HUES64 (cell line): ENCODE results near the gene MYH14.
A peak's percentile ranks its signal among the peaks of the same experiment; 100 is the strongest.

Source experiments
- H3K27ac ChIP-seq: 2 replicates; pipeline ENCODE4 v1.7.0; 2013; ENCODE audit warnings: low read depth, low read length, inconsistent platforms
- H3K27me3 ChIP-seq: 2 replicates; pipeline ENCODE4 v1.6.1; 2013; ENCODE audit warnings: mild to moderate bottlenecking, low read length; ENCODE audit not compliant: insufficient read depth
- H3K36me3 ChIP-seq: 2 replicates; pipeline ENCODE4 v1.6.1; 2013; ENCODE audit warnings: mild to moderate bottlenecking, low read length; ENCODE audit not compliant: insufficient read depth
- H3K4me1 ChIP-seq: 2 replicates; pipeline ENCODE4 v1.6.1; 2013; ENCODE audit warnings: mild to moderate bottlenecking, low read length, moderate library complexity; ENCODE audit not compliant: insufficient read depth
- H3K4me3 ChIP-seq: 2 replicates; pipeline ENCODE4 v1.5.1; 2013; ENCODE audit warnings: mild to moderate bottlenecking, low read length, moderate library complexity
- H3K9ac ChIP-seq: 2 replicates; pipeline ENCODE4 v1.6.1; 2013; ENCODE audit warnings: mild to moderate bottlenecking, low read depth, low read length
- H3K9me3 ChIP-seq: 2 replicates; pipeline ENCODE4 v1.6.1; 2013; ENCODE audit warnings: low read depth, low read length; ENCODE audit not compliant: insufficient read depth
- WGBS: fragments of 150-250, 120-280 bp; methylation state at CpG from one replicate; pipeline ENCODE4 v1.1.7; 2013; ENCODE audit warnings: missing lambda C conversion rate; 5-methylcytosine and 5-hydroxymethylcytosine counted together

The MYH14 gene

DNA sequence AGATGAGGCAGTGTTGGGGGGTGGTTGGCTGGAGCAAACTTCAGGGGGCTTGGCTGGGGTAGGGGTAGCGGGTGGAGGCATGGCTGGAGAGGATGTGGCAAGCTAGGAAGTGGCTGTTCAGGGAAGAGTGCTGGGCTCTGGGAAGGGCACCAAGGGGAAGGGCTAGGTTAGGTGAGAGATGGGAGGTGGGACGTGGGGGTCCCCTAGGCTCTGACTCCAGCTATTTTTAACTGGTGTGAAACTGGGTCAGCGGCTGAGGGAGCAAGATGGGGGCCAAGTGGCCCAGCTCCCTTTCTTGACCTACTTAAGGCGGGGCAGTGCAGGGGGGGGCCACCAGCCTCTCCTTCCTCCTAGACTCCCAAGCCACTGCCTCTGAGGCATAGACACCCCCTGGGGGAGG is 118.4 kb downstream of the MYH14 start:
- H3K9me3 ChIP-seq: peaks cover 14% of the 10 kb centered on the region; the same call in 1 of the 2 replicates
- 86% methylated on average over 4 of the region's 4 CpGs for WGBS
- peaks cover 10% of the 10 kb centered on the region; the same call in 1 of the 2 replicates for H3K36me3 ChIP-seq
- H3K4me1 ChIP-seq: no peaks in the 10 kb centered on the region
- no peak overlapping the region for H3K27ac ChIP-seq
- H3K27me3 ChIP-seq: peaks cover 5% of the 10 kb centered on the region
- no peak overlapping the region for H3K9ac ChIP-seq
- no peak overlapping the region for H3K4me3 ChIP-seq

DNA sequence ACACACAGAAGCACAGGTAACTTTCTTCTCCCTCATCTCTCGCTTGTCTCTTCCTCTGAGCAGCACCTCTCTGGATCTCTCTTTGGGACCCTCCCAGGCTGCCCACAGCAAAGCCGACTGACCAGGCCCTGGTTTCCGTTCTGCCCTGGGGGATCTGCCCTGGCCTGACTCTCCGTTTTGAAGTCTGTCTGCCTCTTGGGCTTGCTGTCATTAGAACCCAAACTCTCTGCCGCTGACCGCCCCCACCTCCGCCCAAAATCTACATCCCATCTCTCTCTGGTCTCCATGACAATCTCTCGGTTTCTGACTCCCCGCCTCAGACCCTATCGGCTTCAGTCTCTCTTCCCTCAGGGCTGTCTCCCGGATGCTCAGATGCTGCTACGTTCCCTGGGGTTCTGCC is 118.8 kb downstream of the MYH14 start:
- peaks cover 10% of the 10 kb centered on the region; the same call in 1 of the 2 replicates for H3K36me3 ChIP-seq
- H3K27me3 ChIP-seq: peaks cover 9% of the 10 kb centered on the region
- peaks cover 17% of the 10 kb centered on the region; the same call in 1 of the 2 replicates for H3K9me3 ChIP-seq
- no peak overlapping the region for H3K4me3 ChIP-seq
- H3K27ac ChIP-seq: no peak overlapping the region
- H3K9ac ChIP-seq: no peak overlapping the region
- 86% methylated on average over 12 of the region's 12 CpGs for WGBS
- H3K4me1 ChIP-seq: no peaks in the 10 kb centered on the region

DNA sequence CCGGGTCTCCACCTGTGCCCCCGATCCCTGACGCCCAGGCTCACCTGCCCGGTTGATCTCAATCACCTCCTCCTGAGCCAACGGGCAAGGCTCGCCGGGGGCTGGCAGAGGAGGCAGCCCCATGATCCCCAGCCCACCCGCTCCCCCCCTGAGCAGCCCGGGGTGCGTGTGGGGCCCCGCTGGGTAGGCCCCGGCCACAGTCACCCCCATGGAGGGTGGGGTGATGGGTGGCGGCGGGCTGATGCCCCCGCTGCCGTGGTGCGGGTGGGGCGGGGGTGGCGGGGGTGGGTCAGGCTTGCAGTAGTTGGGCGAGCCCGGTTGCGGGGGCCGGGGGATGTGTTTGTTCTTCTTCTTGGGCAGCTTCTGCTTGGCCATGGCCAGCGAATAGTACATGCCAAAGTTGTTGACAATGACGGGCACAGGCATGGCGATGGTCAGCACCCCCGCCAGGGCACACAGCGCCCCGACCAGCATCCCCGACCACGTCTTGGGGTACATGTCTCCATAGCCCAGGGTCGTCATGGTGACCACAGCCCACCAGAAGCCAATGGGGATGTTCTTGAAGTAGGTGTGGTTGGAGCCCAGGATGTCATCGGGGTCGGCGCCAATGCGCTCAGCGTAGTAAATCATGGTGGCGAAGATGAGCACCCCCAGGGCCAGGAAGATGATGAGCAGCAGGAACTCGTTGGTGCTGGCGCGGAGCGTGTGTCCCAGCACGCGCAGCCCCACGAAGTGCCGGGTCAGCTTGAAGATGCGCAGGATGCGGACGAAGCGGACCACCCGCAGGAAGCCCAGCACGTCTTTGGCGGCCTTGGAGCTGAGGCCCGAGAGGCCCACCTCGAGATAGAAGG is 119.7 kb downstream of the MYH14 start:
- Histone ChIP-seq H3K9ac (no peak overlapping the region), H3K4me1 (no peaks in the 10 kb centered on the region), H3K27ac (no peak overlapping the region), H3K9me3 (peaks cover 24% of the 10 kb centered on the region; the same call in 1 of the 2 replicates), H3K4me3 (no peak overlapping the region), H3K36me3 (peaks cover 10% of the 10 kb centered on the region; the same call in 1 of the 2 replicates), H3K27me3 (peaks cover 16% of the 10 kb centered on the region)
- WGBS: 94% methylated on average over 55 of the region's 55 CpGs

DNA sequence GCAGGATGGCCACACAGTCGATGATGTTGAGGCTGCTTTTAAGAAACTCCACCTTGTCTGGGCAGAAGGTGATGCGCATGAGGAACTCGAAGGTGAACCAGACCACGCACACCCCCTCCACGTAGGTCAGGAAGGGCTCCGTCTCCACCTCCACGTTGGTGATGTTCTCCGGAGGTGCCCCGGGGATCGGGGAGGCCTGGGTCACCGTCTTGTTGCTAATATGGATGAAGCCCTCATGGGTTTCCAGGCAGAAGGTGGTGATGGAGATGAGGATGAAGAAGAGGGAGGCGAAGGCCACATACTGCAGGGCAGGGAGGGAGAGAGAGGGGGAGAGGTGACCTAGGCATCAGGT is 120.3 kb downstream of the MYH14 start:
- 92% methylated on average over 12 of the region's 12 CpGs for WGBS
- H3K27ac ChIP-seq: no peak overlapping the region
- H3K9me3 ChIP-seq: peaks cover 24% of the 10 kb centered on the region; the same call in 1 of the 2 replicates
- H3K4me1 ChIP-seq: no peaks in the 10 kb centered on the region
- H3K9ac ChIP-seq: no peak overlapping the region
- H3K4me3 ChIP-seq: no peak overlapping the region
- peaks cover 19% of the 10 kb centered on the region for H3K27me3 ChIP-seq
- H3K36me3 ChIP-seq: peaks cover 10% of the 10 kb centered on the region; the same call in 1 of the 2 replicates

DNA sequence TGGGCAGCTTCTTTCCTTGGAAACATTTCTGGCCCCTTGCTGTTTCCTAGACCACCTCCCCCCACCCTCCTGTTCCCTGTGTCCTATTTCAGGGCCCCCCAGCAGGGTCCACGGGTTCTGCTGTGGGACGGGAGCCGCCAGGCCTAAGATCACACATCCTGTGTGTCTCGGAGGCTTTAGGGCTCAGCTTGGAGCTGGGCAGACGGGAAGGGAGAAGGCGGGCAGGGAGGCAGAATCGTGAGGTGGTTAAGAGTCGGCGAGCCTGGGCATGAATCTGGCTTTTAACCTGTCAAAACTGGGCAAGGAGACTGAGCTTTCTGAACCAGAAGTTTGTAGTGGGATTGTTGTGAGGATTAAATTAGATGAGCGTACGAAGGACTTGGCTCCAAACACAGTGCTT is 120.9 kb downstream of the MYH14 start:
- H3K27ac ChIP-seq: no peak overlapping the region
- 81% methylated on average over 11 of the region's 11 CpGs for WGBS
- H3K27me3 ChIP-seq: peaks cover 19% of the 10 kb centered on the region
- peaks cover 10% of the 10 kb centered on the region; the same call in 1 of the 2 replicates for H3K36me3 ChIP-seq
- no peak overlapping the region for H3K9ac ChIP-seq
- no peak overlapping the region for H3K4me3 ChIP-seq
- peaks cover 20% of the 10 kb centered on the region; the same call in 1 of the 2 replicates for H3K9me3 ChIP-seq
- no peaks in the 10 kb centered on the region for H3K4me1 ChIP-seq

DNA sequence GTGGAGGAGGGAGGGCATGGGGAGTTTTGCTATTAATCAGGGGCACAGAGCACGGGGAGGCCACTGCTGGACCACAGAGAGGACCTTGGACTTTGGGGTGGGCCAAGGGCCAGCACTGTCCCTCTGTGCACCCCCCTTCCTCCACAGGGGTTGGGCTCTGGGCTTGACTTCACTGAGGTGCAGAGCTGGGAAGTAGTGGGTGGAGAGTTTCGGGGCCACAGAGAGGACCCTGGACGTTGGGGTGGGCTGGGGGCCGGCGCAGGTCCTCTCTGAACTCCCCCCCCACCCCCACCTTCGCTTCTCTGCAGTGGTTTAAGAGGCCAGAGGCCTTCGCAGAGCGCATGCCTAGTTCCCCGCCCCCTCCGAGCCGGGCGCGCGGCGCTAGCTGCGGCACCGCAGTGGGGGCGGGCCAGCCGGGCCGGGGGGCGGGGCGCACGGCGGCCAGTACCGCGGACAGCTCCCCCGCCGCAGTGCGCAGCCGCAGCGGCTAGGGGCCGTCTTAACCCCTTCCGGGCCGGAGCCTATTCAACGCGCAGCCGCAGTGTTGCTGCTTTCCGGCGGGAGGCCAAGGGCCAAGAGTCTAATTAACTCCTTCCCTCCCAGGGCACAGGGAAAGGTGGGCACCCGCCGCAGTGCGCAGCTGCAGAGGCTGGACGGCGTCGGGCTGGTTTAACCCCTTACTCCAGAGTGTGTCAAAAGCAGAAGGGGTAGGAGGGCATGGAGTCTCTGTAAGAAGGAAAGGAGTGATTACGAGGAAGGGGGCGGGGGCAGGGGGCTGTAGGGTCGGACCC is 122.1 kb downstream of the MYH14 start:
- 35% methylated on average over 46 of the region's 48 CpGs for WGBS
- H3K9ac ChIP-seq: no peak overlapping the region

DNA sequence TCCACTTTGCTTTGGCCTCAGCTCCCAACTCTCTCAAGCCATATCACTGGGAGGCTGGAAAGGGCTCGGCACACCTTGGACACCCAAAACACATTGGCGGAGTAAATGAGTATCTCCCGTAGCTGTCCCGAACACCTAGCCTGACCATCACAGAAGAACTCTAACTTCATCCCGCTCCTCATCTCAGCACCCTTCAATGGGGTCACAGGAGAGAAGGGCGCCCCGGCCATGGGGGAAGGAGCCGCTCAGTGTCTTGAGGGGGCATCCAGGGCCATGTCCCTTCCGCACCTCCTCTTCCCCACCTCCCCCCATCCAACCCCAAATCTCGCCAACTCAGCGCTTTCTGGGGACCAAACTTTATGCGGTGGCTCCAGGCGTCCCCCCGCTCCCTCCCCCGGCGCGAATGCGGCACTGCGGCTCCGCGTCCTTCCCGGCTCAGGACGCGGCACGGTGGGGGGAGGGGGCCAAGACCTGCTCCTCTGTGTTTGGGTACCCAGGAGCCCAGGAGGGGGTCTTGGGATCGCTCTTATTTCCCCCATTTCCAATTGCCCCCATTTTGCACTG is 122.8 kb downstream of the MYH14 start:
- Histone ChIP-seq H3K9ac (no peak overlapping the region), H3K27ac (no peak overlapping the region), H3K9me3 (0 out of 2 replicates have a peak, but pooled peaks cover 16% of the 10 kb centered on the region), H3K27me3 (peaks cover 19% of the 10 kb centered on the region), H3K4me3 (peak overlapping the region; percentile 52), H3K4me1 (no peaks in the 10 kb centered on the region), H3K36me3 (0 out of 2 replicates have a peak, but pooled peaks cover 7% of the 10 kb centered on the region)
- WGBS: 64% methylated on average over 25 of the region's 26 CpGs

More for the DNA sequence above, 122.1 kb downstream of the MYH14 start:
- peak overlapping the region; percentile 52 for H3K4me3 ChIP-seq
- no peaks in the 10 kb centered on the region for H3K4me1 ChIP-seq
- H3K27ac ChIP-seq: no peak overlapping the region
- H3K9me3 ChIP-seq: peaks cover 18% of the 10 kb centered on the region; the same call in 1 of the 2 replicates
- H3K27me3 ChIP-seq: peaks cover 19% of the 10 kb centered on the region
- 0 out of 2 replicates have a peak, but pooled peaks cover 7% of the 10 kb centered on the region for H3K36me3 ChIP-seq

DNA sequence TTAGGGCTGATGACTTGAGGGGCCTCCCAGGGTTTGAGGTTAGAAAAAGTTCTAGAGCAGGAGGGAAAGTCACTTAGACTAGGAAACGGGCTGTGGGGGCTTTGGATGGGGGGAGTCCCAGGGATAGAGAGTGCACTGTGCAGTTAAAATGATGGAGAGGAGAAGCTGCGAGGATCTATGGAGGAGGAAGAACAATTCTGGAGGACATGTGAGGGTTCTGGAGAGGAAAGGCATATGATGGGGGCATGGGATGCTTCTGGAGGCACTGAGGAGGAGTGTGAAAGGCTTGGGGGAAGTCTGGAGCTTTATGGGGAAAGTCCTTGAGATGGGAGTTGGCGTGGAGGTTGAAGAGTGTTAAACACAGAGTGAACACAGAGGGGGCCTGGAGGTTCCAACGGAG is 123.6 kb downstream of the MYH14 start:
- WGBS: 59% methylated on average over 3 of the region's 4 CpGs
- peak overlapping the region; percentile 52; the same call in 1 of the 2 replicates for H3K4me3 ChIP-seq
- peaks cover 19% of the 10 kb centered on the region for H3K27me3 ChIP-seq
- H3K9me3 ChIP-seq: 0 out of 2 replicates have a peak, but pooled peaks cover 16% of the 10 kb centered on the region
- no peak overlapping the region for H3K9ac ChIP-seq
- no peak overlapping the region for H3K27ac ChIP-seq
- 0 out of 2 replicates have a peak, but pooled peaks cover 7% of the 10 kb centered on the region for H3K36me3 ChIP-seq
- no peaks in the 10 kb centered on the region for H3K4me1 ChIP-seq

DNA sequence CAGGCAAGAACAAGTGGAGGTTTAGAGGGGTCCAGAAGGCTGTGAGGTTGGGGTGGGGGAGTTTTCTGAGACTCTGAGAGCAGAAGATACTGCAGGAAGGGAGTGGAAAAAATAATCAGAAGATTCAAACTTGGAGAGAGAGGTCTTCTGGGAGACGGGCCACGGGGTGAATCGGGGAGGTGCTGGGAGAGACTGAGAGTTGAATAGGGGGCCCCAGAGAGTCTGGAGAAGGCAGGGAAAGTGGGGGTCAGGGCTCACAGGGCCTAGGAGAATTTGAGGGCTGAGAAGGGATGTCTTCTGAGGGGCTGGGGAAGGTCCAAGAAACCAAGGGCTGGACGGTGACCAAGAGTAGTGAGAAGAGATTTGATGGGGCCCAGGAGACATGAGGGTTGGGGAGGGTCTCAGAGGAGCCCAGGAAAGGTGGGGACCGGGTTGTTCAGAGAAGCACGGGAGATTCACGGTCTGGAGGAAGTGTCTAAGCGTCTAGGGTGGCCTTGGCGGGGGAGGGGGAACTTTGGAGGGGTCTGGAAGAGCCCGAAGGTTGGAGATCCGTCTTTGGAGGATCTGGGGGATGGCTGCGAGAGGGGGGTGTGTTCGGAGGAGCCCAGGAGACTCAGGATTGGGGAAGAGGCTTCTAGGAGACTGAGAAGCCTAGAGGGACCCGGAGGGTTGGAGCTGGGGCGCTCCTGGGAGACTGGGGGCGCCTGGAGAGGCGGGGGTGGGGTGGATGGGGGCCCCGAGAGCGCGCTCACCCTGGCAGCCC is 124.2 kb downstream of the MYH14 start:
- Histone ChIP-seq H3K27me3 (peaks cover 19% of the 10 kb centered on the region), H3K27ac (no peak overlapping the region), H3K9ac (no peak overlapping the region), H3K36me3 (0 out of 2 replicates have a peak, but pooled peaks cover 5% of the 10 kb centered on the region), H3K4me3 (peak overlapping the region; percentile 52; the same call in 1 of the 2 replicates), H3K4me1 (no peaks in the 10 kb centered on the region), H3K9me3 (0 out of 2 replicates have a peak, but pooled peaks cover 16% of the 10 kb centered on the region)
- WGBS: 62% methylated on average over 20 of the region's 20 CpGs

DNA sequence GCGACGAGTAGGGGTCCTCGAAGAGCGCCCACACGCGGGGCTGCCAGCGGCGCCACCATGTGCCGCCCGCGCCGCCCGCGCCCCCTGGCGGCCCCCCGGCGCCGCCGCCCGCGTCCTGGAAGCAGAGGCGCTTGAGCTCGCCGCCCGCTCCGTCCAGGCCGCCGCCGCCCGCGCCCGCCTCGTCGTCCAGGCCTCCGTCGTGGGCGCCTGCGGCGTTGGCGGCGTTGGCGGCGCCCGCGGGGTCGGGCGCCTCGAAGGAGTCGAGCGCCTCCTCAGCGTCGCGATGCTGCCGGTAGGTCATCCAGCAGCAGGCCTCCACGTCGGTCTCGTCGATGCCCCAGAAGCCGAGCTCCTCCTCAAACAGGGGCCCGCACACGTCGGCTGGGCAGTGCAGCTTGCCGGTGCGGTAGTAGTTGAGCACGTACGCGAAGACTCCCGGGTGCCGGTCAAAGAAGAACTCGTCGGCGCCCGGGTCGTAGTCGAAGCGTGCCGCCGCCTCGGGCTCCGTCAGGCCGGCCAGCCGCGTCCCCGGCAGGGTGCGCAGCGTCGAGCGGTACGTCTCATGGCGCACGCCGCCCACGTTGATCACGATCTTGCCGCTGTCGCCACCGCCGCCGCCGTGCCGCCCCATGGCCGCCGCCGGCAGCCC is 124.9 kb downstream of the MYH14 start:
- 50% methylated on average over 104 of the region's 104 CpGs for WGBS
- H3K27me3 ChIP-seq: peaks cover 19% of the 10 kb centered on the region
- peak overlapping the region; percentile 49 for H3K4me3 ChIP-seq

More for the DNA sequence above, 124.9 kb downstream of the MYH14 start:
- Histone ChIP-seq H3K36me3 (0 out of 2 replicates have a peak, but pooled peaks cover 3% of the 10 kb centered on the region), H3K27ac (no peak overlapping the region), H3K9ac (0 out of 2 replicates have a peak overlapping the region, but pooled peaks have one; percentile 23), H3K4me1 (no peaks in the 10 kb centered on the region), H3K9me3 (0 out of 2 replicates have a peak, but pooled peaks cover 14% of the 10 kb centered on the region)
